CD14-positive monocyte (primary cell): ENCODE data around the gene PTGER1. TPM values are rescaled to one million over a fixed set of nuclear protein-coding genes. Genes with fewer than 3 reads are reported as not detected.

ENCODE experiments used
- DNase-seq, 3 donors: peaks; one replicate each; pipeline ENCODE4 v3.0.0-alpha.2; 2011 to 2022
- H2AFZ ChIP-seq: 2 replicates; pipeline ENCODE4 v1.6.0; 2012; ENCODE audit warnings: mild to moderate bottlenecking, low read depth, low read length, inconsistent platforms; ENCODE audit not compliant: insufficient read depth, poor library complexity, severe bottlenecking
- H3K27ac ChIP-seq, 2 donors: 1 replicate in 1 of 2; 2 replicates in 1 of 2; pipeline ENCODE4 v1.5.1; 2012 to 2013; ENCODE audit warnings: low read length in 2 of 2, control low read depth in 1 of 2, inconsistent platforms in 1 of 2, low read depth in 1 of 2, mild to moderate bottlenecking in 1 of 2
- H3K27me3 ChIP-seq, 2 donors: one replicate each; pipeline versions ENCODE4 v1.6.0 to v1.6.1; 2011 to 2013; ENCODE audit warnings: low read length in 2 of 2; ENCODE audit not compliant: control insufficient read depth in 2 of 2, insufficient read depth in 2 of 2
- H3K36me3 ChIP-seq, 2 donors: replicated peaks in 1 of 2; 1 replicate in 1 of 2; 2 replicates in 1 of 2; pipeline versions ENCODE4 v1.5.1 to v1.6.1; 2012 to 2013; ENCODE audit warnings: low read length in 2 of 2, control low read depth in 1 of 2, inconsistent platforms in 1 of 2, mild to moderate bottlenecking in 1 of 2; ENCODE audit not compliant: insufficient read depth in 2 of 2, control insufficient read depth in 1 of 2
- H3K4me1 ChIP-seq, 2 donors: 1 replicate in 1 of 2; 2 replicates in 1 of 2; pipeline versions ENCODE4 v1.5.1 to v1.6.1; 2012 to 2013; ENCODE audit warnings: low read length in 2 of 2, control low read depth in 1 of 2, inconsistent platforms in 1 of 2, mild to moderate bottlenecking in 1 of 2, moderate library complexity in 1 of 2; ENCODE audit not compliant: insufficient read depth in 2 of 2, control insufficient read depth in 1 of 2
- H3K4me2 ChIP-seq: replicated peaks from 2 replicates; pipeline ENCODE3; 2012; ENCODE audit warnings: low read length, moderate library complexity, mild to moderate bottlenecking; ENCODE audit not compliant: poor library complexity, severe bottlenecking; ENCODE audit errors: extremely low read depth
- H3K4me3 ChIP-seq, 3 experiments: fragments of 200-600 bp in 1 of 3; sonication (generic) in 1 of 3; replicated peaks in 1 of 3; 1 replicate in 2 of 3; 2 replicates in 1 of 3; pipeline ENCODE4 v1.5.1; 2011 to 2013; ENCODE audit warnings: low read length in 3 of 3, mild to moderate bottlenecking in 3 of 3, control low read depth in 2 of 3, low read depth in 2 of 3, inconsistent platforms in 1 of 3, moderate library complexity in 1 of 3
- H3K79me2 ChIP-seq: 2 replicates; pipeline ENCODE4 v1.6.0; 2012; ENCODE audit warnings: mild to moderate bottlenecking, control low read depth, inconsistent platforms, low read length, moderate library complexity; ENCODE audit not compliant: insufficient read depth
- H3K9ac ChIP-seq: 2 replicates; pipeline ENCODE4 v1.6.0; 2017; ENCODE audit warnings: low read length, mild to moderate bottlenecking; ENCODE audit not compliant: insufficient read depth, poor library complexity, severe bottlenecking
- H3K9me3 ChIP-seq, 2 donors: replicated peaks in 1 of 2; 1 replicate in 1 of 2; 2 replicates in 1 of 2; pipeline versions ENCODE4 v1.5.1 to v1.6.1; 2012 to 2013; ENCODE audit warnings: low read length in 2 of 2, control low read depth in 1 of 2; ENCODE audit not compliant: control insufficient read depth in 1 of 2, insufficient read depth in 1 of 2
- H4K20me1 ChIP-seq: 2 replicates; pipeline ENCODE4 v1.6.0; 2012; ENCODE audit warnings: mild to moderate bottlenecking, low read length, control low read depth, moderate library complexity; ENCODE audit not compliant: insufficient read depth
- H3K27ac Mint-ChIP-seq, 7 donors: one replicate each; pipeline ENCODE4 v1.8.0; 2020; ENCODE audit warnings: mild to moderate bottlenecking in 7 of 7, mixed read lengths in 7 of 7, moderate library complexity in 6 of 7, inconsistent platforms in 2 of 7
- H3K27me3 Mint-ChIP-seq, 3 donors: one replicate each; pipeline ENCODE4 v1.8.0; 2021 to 2022; ENCODE audit warnings: low read depth in 3 of 3, mild to moderate bottlenecking in 3 of 3, mixed read lengths in 3 of 3, moderate library complexity in 3 of 3, inconsistent platforms in 1 of 3
- H3K36me3 Mint-ChIP-seq, 2 donors: one replicate each; pipeline ENCODE4 v1.8.0; 2020; ENCODE audit warnings: mixed read lengths in 2 of 2, inconsistent platforms in 1 of 2, mild to moderate bottlenecking in 1 of 2
- H3K4me1 Mint-ChIP-seq: one replicate; pipeline ENCODE4 v1.8.0; 2020; ENCODE audit warnings: mild to moderate bottlenecking, mixed read lengths
- H3K4me3 Mint-ChIP-seq, 2 donors: one replicate each; pipeline ENCODE4 v1.8.0; 2020; ENCODE audit warnings: mild to moderate bottlenecking in 2 of 2, mixed read lengths in 2 of 2, moderate library complexity in 1 of 2
- H3K9me3 Mint-ChIP-seq, 7 donors: one replicate each; pipeline ENCODE4 v1.8.0; 2020 to 2022; ENCODE audit warnings: mixed read lengths in 7 of 7, mild to moderate bottlenecking in 6 of 7, moderate library complexity in 6 of 7, inconsistent platforms in 2 of 7
- WGBS: methylation state at CpG from one replicate; pipeline ENCODE4 v1.1.5; 2013; ENCODE audit warnings: missing lambda C conversion rate; ENCODE audit not compliant: insufficient coverage; 5-methylcytosine and 5-hydroxymethylcytosine counted together
- intact Hi-C, 2 donors: fragments of 100-400 bp; cut with micrococcal nuclease; formaldehyde crosslinking; loops; one replicate each; pipeline versions ENCODE4 v1.15.0 to v1.15.1; 2023
- polyA plus RNA-seq, 3 donors: library from polyadenylated mRNA; depleted of rRNA in 1 of 3; unstranded in 2 of 3; stranded (reverse) in 1 of 3; fragments of 300-500 nt in 2 of 3; fragments of >200 nt in 1 of 3; fragmentation: Illumina TruSeq in 2 of 3; gene quantifications; 1 replicate in 2 of 3; 2 replicates in 1 of 3; pipeline ENCODE4 v1.2.3, GENCODE V29; 2012 to 2021
- TF ChIP-seq, protein P1 (sequence below): fragments of 200-600 bp; IDR thresholded peaks from one replicate; pipeline ENCODE4 v1.8.0; 2022; ENCODE audit warnings: antibody characterized with exemption, mild to moderate bottlenecking

The PTGER1 gene
- polyA plus RNA-seq, 3 donors, result not detected

DNA sequence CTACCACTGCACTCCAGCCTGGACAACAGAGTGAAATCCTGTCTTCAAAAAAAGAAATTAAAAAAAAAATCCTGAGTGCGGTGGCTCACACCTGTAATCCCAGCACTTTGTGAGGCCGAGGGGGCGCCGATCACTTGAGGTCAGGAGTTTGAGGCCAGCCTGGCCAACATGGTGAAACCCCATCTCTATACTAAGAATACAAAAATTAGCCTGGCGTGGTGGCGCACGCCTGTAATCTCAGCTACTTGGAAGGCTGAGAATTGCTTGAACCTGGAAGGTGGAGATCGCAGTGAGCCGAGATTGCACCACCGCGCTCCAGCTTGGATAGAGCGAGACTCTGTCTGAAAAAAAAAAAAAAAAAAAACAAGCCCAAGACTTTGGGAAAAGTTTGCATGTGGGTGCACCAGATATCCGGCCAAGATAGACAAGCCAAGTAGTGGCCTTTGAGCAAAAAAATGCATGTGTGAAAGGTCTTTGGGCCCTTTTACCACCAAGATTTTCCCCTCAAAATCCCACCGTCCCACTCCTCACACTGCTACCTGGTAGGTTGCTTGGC lies 37.3 kb upstream of the PTGER1 start:
- H3K4me3 Mint-ChIP-seq, result no peak overlapping the region
- DNase-seq, result no peak
- H2AFZ ChIP-seq, result no peak overlapping the region
- peaks cover 66% of the 10 kb centered on the region for H3K4me1 Mint-ChIP-seq
- no peak overlapping the region for H3K4me3 ChIP-seq
- peaks cover 28 to 32% of the 10 kb centered on the region in 2 donors for H3K36me3 ChIP-seq
- no peaks in the 10 kb centered on the region for H3K9me3 Mint-ChIP-seq
- H3K9ac ChIP-seq, result no peak overlapping the region
- H3K27ac Mint-ChIP-seq, result peak overlapping the region in 5 of 7 donors; percentile 15 to 57 (median 41)
- intact Hi-C loops, result no loop called here
- H3K27me3 Mint-ChIP-seq, result peaks cover 0 to 6% (median 0%) of the 10 kb centered on the region in 3 donors
- no peaks in the 10 kb centered on the region for H3K27me3 ChIP-seq
- peaks cover 36% of the 10 kb centered on the region in 2 donors for H3K36me3 Mint-ChIP-seq
- peaks cover 64 to 69% of the 10 kb centered on the region in 2 donors for H3K4me1 ChIP-seq
- peaks cover 31% of the 10 kb centered on the region for H3K79me2 ChIP-seq
- WGBS, result 93% methylated on average over 4 of the region's 14 CpGs
- H4K20me1 ChIP-seq, result peaks cover 41% of the 10 kb centered on the region
- no peak overlapping the region for H3K4me2 ChIP-seq
- TF ChIP-seq, protein P1, sequence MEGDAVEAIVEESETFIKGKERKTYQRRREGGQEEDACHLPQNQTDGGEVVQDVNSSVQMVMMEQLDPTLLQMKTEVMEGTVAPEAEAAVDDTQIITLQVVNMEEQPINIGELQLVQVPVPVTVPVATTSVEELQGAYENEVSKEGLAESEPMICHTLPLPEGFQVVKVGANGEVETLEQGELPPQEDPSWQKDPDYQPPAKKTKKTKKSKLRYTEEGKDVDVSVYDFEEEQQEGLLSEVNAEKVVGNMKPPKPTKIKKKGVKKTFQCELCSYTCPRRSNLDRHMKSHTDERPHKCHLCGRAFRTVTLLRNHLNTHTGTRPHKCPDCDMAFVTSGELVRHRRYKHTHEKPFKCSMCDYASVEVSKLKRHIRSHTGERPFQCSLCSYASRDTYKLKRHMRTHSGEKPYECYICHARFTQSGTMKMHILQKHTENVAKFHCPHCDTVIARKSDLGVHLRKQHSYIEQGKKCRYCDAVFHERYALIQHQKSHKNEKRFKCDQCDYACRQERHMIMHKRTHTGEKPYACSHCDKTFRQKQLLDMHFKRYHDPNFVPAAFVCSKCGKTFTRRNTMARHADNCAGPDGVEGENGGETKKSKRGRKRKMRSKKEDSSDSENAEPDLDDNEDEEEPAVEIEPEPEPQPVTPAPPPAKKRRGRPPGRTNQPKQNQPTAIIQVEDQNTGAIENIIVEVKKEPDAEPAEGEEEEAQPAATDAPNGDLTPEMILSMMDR, result no peak
- no peaks in the 10 kb centered on the region for H3K9me3 ChIP-seq
- H3K27ac ChIP-seq, result no peak overlapping the region

DNA sequence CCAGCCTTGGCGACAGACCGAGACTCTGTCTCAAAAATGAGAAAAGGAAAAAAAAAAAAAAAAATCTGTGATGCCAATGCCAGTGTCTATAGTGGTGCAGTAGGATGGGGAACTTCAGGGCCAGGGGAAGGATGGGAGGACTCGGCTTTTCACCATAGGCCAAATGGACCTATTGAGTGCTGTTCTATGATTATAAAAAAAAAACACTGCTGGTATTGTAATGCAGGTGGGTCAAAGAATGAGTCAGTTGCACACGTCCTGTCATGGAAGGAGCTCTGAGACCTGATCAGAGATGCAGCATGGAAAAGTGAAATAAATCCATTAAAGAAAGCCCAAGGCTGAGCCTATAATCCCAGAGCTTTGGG lies 36.1 kb upstream of the PTGER1 start:
- 16% methylated on average over 3 of the region's 4 CpGs for WGBS
- peaks cover 30% of the 10 kb centered on the region in 2 donors for H3K36me3 Mint-ChIP-seq
- peaks cover 63% of the 10 kb centered on the region for H3K4me1 Mint-ChIP-seq
- H3K4me3 Mint-ChIP-seq, result peak overlapping the region; percentile 58 to 77
- peak overlapping the region in 1 of 3 experiments; percentile 56 for H3K4me3 ChIP-seq
- no peaks in the 10 kb centered on the region for H3K9me3 ChIP-seq
- H4K20me1 ChIP-seq, result peaks cover 28% of the 10 kb centered on the region
- no peaks in the 10 kb centered on the region for H3K9me3 Mint-ChIP-seq
- H3K4me1 ChIP-seq, result peaks cover 55 to 63% of the 10 kb centered on the region in 2 donors
- H3K27ac Mint-ChIP-seq, result peak overlapping the region; percentile 96 to 99 (median 98)
- peak overlapping the region; percentile 68 to 93 for H3K27ac ChIP-seq
- peak in 2 of 3 donors; percentile 23 to 45 for DNase-seq
- H3K4me2 ChIP-seq, result peak overlapping the region; percentile 59
- H3K9ac ChIP-seq, result no peak overlapping the region
- H3K27me3 Mint-ChIP-seq, result peaks cover 0 to 6% (median 0%) of the 10 kb centered on the region in 3 donors
- H3K27me3 ChIP-seq, result no peaks in the 10 kb centered on the region
- H3K36me3 ChIP-seq, result peaks cover 23 to 27% of the 10 kb centered on the region in 2 donors
- TF ChIP-seq, protein P1, result no peak
- H3K79me2 ChIP-seq, result peaks cover 18% of the 10 kb centered on the region
- intact Hi-C loops, result no loop called here
- no peak overlapping the region for H2AFZ ChIP-seq
